ENCODE data around the gene ZNF445.
A peak's percentile ranks its signal among the peaks of the same experiment; 100 is the strongest.

Gene ZNF445

DNA sequence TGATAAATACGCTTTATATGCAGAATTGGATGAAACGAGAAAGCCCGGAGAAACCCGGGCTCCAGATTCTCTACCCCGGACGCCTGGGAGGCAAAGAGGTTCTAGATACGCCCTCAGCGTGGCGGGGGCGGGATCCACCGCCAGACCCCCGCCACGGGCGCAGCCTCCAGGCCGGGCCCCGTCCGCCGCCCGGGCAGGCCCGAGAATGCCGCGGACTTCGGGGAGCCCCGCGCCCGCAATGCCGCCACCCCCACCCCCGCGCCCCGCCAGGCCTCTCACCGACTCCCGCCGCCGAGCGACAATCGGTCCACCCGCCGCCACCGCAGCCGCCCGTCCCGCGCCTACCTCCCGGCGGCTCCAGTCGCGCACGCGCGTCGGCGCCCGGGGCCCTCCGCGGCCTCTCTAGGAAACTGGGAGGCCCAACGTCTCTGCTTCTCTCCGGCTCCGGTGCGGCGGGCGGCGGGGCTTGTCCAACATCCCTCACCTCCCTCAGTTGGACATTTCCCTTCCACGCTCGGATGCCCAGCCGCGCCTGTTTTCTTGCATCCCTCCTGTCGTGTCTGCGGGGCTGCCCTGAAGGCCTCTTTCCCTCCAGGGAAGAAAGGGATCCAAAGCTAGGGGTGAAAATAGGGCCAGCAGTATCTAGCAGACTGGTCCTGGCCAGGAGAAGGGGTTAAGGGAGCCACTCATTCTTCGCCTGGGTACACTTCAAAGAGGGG is at the start of gene ZNF445:
Gene ZNF445, minus strand, starts transcription at position 359 of the 719 bp plus-strand sequence. CDS start 22,121 bp downstream, outside the sequence.
- DNase-seq (ENCODE audit: low spot score) = peak; percentile 88
- in situ Hi-C loops (cut with MboI; ENCODE audit: low pct_unique_long_range_greater_than_20kb, low sequenced_read_pairs, unreplicated experiment) = no loop called here
- TF ChIP-seq, protein P1, sequence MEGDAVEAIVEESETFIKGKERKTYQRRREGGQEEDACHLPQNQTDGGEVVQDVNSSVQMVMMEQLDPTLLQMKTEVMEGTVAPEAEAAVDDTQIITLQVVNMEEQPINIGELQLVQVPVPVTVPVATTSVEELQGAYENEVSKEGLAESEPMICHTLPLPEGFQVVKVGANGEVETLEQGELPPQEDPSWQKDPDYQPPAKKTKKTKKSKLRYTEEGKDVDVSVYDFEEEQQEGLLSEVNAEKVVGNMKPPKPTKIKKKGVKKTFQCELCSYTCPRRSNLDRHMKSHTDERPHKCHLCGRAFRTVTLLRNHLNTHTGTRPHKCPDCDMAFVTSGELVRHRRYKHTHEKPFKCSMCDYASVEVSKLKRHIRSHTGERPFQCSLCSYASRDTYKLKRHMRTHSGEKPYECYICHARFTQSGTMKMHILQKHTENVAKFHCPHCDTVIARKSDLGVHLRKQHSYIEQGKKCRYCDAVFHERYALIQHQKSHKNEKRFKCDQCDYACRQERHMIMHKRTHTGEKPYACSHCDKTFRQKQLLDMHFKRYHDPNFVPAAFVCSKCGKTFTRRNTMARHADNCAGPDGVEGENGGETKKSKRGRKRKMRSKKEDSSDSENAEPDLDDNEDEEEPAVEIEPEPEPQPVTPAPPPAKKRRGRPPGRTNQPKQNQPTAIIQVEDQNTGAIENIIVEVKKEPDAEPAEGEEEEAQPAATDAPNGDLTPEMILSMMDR (IDR thresholded peaks at IDR 0.05; ENCODE audit: extremely low read depth, insufficient read depth, missing control alignments) = no peak

GRCh38 chr3:44525060-44525459 is 47.6 kb upstream of the ZNF445 start:
- no peak for DNase-seq (ENCODE audit: low spot score)
- TF ChIP-seq, protein P1 (IDR thresholded peaks at IDR 0.05; ENCODE audit: extremely low read depth, insufficient read depth, missing control alignments) = no peak
- in situ Hi-C loops (cut with MboI; ENCODE audit: low pct_unique_long_range_greater_than_20kb, low sequenced_read_pairs, unreplicated experiment) = no loop called here

GRCh38 chr3:44522494-44522933 is 45.0 kb upstream of the ZNF445 start:
- in situ Hi-C loops (cut with MboI; ENCODE audit: low pct_unique_long_range_greater_than_20kb, low sequenced_read_pairs, unreplicated experiment) = no loop called here
- DNase-seq (ENCODE audit: low spot score) = no peak
- TF ChIP-seq, protein P1 (IDR thresholded peaks at IDR 0.05; ENCODE audit: extremely low read depth, insufficient read depth, missing control alignments) = no peak

DNA sequence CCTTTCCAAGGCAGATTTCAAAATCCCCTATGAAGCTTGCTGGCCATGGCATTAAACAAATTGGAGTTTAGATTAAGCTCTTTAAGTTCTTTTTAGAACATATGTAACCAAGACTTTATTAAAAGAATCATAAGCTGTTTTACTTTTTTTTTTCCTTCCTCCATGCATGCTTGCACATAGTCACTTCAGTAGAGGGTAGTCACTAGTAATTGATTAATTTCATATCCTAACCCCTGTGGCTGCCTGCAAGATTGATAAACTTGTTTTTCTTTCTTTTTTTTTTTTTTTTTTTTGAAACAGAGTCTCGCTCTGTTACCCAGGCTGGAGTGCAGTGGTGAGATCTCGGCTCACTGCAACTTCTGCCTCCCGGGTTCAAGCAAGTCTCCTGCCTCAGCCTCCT is 44.3 kb upstream of the ZNF445 start:
- in situ Hi-C loops (cut with MboI; ENCODE audit: low pct_unique_long_range_greater_than_20kb, low sequenced_read_pairs, unreplicated experiment) = no loop called here
- DNase-seq (ENCODE audit: low spot score) = no peak
- TF ChIP-seq, protein P1 (IDR thresholded peaks at IDR 0.05; ENCODE audit: extremely low read depth, insufficient read depth, missing control alignments) = no peak

DNA sequence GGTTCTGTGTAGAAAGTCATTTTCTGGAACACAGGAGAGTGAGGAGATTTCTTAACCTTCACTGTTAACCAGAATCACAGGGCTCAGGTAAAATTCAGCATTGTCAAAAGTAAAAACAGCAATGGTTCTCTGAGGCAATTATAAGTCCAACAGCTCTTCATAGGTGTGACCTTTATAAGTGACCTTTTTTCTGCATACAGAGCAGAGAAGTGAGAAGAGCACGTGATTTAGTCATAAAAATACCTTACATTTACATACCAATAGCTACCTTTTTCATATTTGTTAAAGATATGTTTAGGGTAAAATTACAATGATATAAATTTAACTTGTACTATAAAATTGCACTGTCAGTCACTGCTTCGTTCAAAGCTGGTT is 41.3 kb upstream of the ZNF445 start:
- in situ Hi-C loops (cut with MboI; ENCODE audit: low pct_unique_long_range_greater_than_20kb, low sequenced_read_pairs, unreplicated experiment) = no loop called here
- no peak for DNase-seq (ENCODE audit: low spot score)
- TF ChIP-seq, protein P1 (IDR thresholded peaks at IDR 0.05; ENCODE audit: extremely low read depth, insufficient read depth, missing control alignments) = no peak

DNA sequence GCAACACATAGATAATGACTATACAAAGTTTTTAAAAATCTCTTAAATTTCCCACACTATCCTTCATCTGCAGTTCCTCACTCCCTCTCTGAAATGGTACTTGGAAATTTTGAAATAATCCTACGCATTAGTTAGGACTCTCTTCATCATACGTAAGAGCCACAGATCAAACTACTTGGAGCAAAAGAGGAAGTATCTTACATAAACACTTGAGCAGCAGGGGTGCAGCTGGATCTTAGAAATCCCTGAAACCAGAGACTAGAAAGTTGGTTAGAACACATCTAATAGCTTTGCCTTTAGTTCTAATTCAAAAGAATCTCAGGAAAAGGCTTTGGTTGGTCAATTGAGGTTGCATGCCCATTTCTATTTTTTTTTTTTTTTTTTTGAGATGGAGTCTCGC is 38.8 kb upstream of the ZNF445 start:
- no peak for DNase-seq (ENCODE audit: low spot score)
- in situ Hi-C loops (cut with MboI; ENCODE audit: low pct_unique_long_range_greater_than_20kb, low sequenced_read_pairs, unreplicated experiment) = no loop called here
- TF ChIP-seq, protein P1 (IDR thresholded peaks at IDR 0.05; ENCODE audit: extremely low read depth, insufficient read depth, missing control alignments) = no peak

Measured in GM13977 (cell line).